Adrenal gland (tissue), 5 donors: ENCODE results near the gene DPP6.

ENCODE experiments used
- CTCF ChIP-seq, 6 experiments: fragments of 450-650 bp in 4 of 6; fragments of 200-600 bp in 2 of 6; sonication (generic) in 1 of 6; IDR thresholded peaks; 1 replicate in 5 of 6; 2 replicates in 1 of 6; pipeline versions ENCODE4 v1.5.1 to v1.8.0; 2016 to 2021; ENCODE audit warnings: antibody characterized with exemption in 6 of 6, mild to moderate bottlenecking in 2 of 6, moderate library complexity in 1 of 6
- POLR2A ChIP-seq, 2 donors: fragments of 450-650 bp; IDR thresholded peaks; one replicate each; pipeline ENCODE4 v1.6.1; 2017; ENCODE audit warnings: antibody characterized with exemption in 2 of 2, mild to moderate bottlenecking in 2 of 2, moderate library complexity in 1 of 2
- donor health status: DM: no; HTN: no; CAD: no.

- TF ChIP-seq CTCF (IDR thresholded peaks at IDR 0.05) (no peak), POLR2A (IDR thresholded peaks at IDR 0.05) (no peak)
Measured at GRCh38 chr7:154649015-154649414, 596.8 kb downstream of the DPP6 start.
